PC-3 (cell line): Measurements from ENCODE around the gene PGAM2. TPM values are rescaled to one million over a fixed set of nuclear protein-coding genes. Genes with fewer than 3 reads are reported as not detected.

ENCODE experiments used
- ATAC-seq: fragments of 200-7000 bp; cut with Tn5 transposase; 2 replicates; pipeline ENCODE4 v1.9.1; 2020; ENCODE audit warnings: mild to moderate bottlenecking, moderate library complexity
- BruUV-seq: library from RNA; stranded (reverse); fragments of 400-500 nt; replicated peaks from 2 replicates; lab custom pipeline; 2021; lab: Mats Ljungman, UMichigan
- CTCF ChIA-PET: fragments of 300-600 bp; sonication (Branson Sonifier 250); formaldehyde crosslinking; loops from one replicate; lab custom pipeline; 2022; ENCODE audit warnings: antibody characterized with exemption; lab: Charles Lee
- POLR2A ChIA-PET: fragments of 300-600 bp; sonication (Branson Sonifier 250); formaldehyde crosslinking; loops from one replicate; lab custom pipeline; 2022; ENCODE audit warnings: antibody characterized with exemption; ENCODE audit not compliant: unreplicated experiment; lab: Charles Lee
- DNase-seq: peaks from one replicate; pipeline ENCODE4 v3.0.0-alpha.2; 2015
- H2AFZ ChIP-seq: fragments of 300-600 bp; sonication (generic); 2 replicates; pipeline ENCODE4 v1.6.0; 2016; ENCODE audit warnings: antibody characterized with exemption, low read length
- H3F3A ChIP-seq: fragments of 300-600 bp; sonication (generic); one replicate; pipeline ENCODE4 v1.6.0; 2017; ENCODE audit warnings: antibody characterized with exemption, low read length, control low read depth, mild to moderate bottlenecking; ENCODE audit not compliant: unreplicated experiment
- H3K27ac ChIP-seq: fragments of 300-600 bp; sonication (generic); 2 replicates; pipeline ENCODE4 v1.5.1; 2016; ENCODE audit warnings: mild to moderate bottlenecking, low read length
- H3K27me3 ChIP-seq: fragments of 300-600 bp; sonication (generic); 2 replicates; pipeline ENCODE4 v1.6.1; 2016; ENCODE audit warnings: low read length, mixed read lengths
- H3K36me3 ChIP-seq: fragments of 300-600 bp; sonication (generic); 2 replicates; pipeline ENCODE4 v1.6.1; 2016; ENCODE audit warnings: low read depth, mixed run types, low read length, mixed read lengths
- H3K4me1 ChIP-seq: fragments of 300-600 bp; sonication (generic); 2 replicates; pipeline ENCODE4 v1.5.1; 2016; ENCODE audit warnings: low read length; ENCODE audit not compliant: insufficient read depth
- H3K4me2 ChIP-seq: fragments of 300-600 bp; sonication (generic); 2 replicates; pipeline ENCODE4 v1.6.0; 2016; ENCODE audit warnings: low read length
- H3K4me3 ChIP-seq: fragments of 300-600 bp; sonication (generic); 2 replicates; pipeline ENCODE4 v1.5.1; 2016; ENCODE audit warnings: mild to moderate bottlenecking, low read length, mixed read lengths
- H3K79me2 ChIP-seq: fragments of 300-600 bp; sonication (generic); 2 replicates; pipeline ENCODE4 v1.6.1; 2017; ENCODE audit warnings: low read length, mixed read lengths
- H3K9ac ChIP-seq: fragments of 300-600 bp; sonication (generic); 2 replicates; pipeline ENCODE4 v1.6.0; 2016; ENCODE audit warnings: mild to moderate bottlenecking, low read length
- H3K9me2 ChIP-seq: fragments of 300-600 bp; sonication (generic); replicated peaks from 2 replicates; pipeline ENCODE4 v1.6.1; 2016; ENCODE audit warnings: mixed run types, low read length, mixed read lengths
- H3K9me3 ChIP-seq: fragments of 300-600 bp; sonication (generic); 2 replicates; pipeline ENCODE4 v1.6.1; 2016; ENCODE audit warnings: low read length, mixed read lengths
- H4K20me1 ChIP-seq: fragments of 300-600 bp; sonication (generic); 2 replicates; pipeline ENCODE4 v1.6.1; 2016; ENCODE audit warnings: low read length, mixed read lengths
- CTCF ChIP-seq: fragments of 300-600 bp; sonication (generic); conservative IDR thresholded peaks from 2 replicates; pipeline ENCODE4 v1.5.1; 2017; ENCODE audit warnings: antibody characterized with exemption, low read depth, mild to moderate bottlenecking, low read length
- EZH2 ChIP-seq: fragments of 300-600 bp; sonication (generic); IDR thresholded peaks from one replicate; pipeline ENCODE4 v1.6.1; 2017; ENCODE audit warnings: antibody characterized with exemption, mild to moderate bottlenecking, low read length; ENCODE audit not compliant: unreplicated experiment
- EZH2phosphoT487 ChIP-seq: fragments of 300-600 bp; sonication (generic); IDR thresholded peaks from 2 replicates; pipeline ENCODE4 v1.6.1; 2018; ENCODE audit warnings: mild to moderate bottlenecking, antibody characterized with exemption, low read length, borderline replicate concordance
- intact Hi-C: fragments of 100-400 bp; cut with micrococcal nuclease; formaldehyde crosslinking; loops from 2 replicates; pipeline ENCODE4 v1.9.0; 2023
- total RNA-seq: library from RNA; depleted of rRNA; stranded (reverse); fragments of >200 nt; gene quantifications from 2 replicates; pipeline ENCODE4 v1.2.3, GENCODE V29; 2014

PGAM2 gene
- total RNA-seq, 1 experiment from 2014 or later, result 0.95 TPM

GRCh38 chr7:44112997-44113763 is 47.8 kb upstream of the PGAM2 start:
- H3K9me3 ChIP-seq, result no peaks in the 10 kb centered on the region
- no peaks in the 10 kb centered on the region for H4K20me1 ChIP-seq
- ChIA-PET POLR2A (no interaction called here), CTCF (interaction anchor here (0.6 kb wide), 1 partner anchor 71 kb away, joined by 3 read pairs; no protein-coding TSS in a partner anchor)
- no peak overlapping the region for H2AFZ ChIP-seq
- H3K36me3 ChIP-seq, result peaks cover 10% of the 10 kb centered on the region
- no peak overlapping the region for H3K4me2 ChIP-seq
- DNase-seq (no peak), ATAC-seq (no peak)
- no peaks in the 10 kb centered on the region for H3F3A ChIP-seq
- TF ChIP-seq EZH2 (no peak), EZH2phosphoT487 (no peak), CTCF (no peak)
- no peak overlapping the region for H3K4me3 ChIP-seq
- BruUV-seq, result no TSS peak
- H3K27ac ChIP-seq, result no peak overlapping the region
- no peak overlapping the region for H3K9ac ChIP-seq
- intact Hi-C loops, result no loop called here
- H3K9me2 ChIP-seq, result no peaks in the 10 kb centered on the region
- H3K4me1 ChIP-seq, result no peaks in the 10 kb centered on the region
- H3K79me2 ChIP-seq, result no peaks in the 10 kb centered on the region
- H3K27me3 ChIP-seq, result no peaks in the 10 kb centered on the region

GRCh38 chr7:44112231-44112996 is 47.0 kb upstream of the PGAM2 start:
- CTCF ChIA-PET, result interaction anchor here (0.6 kb wide), 1 partner anchor 72 kb away, joined by 3 read pairs; no protein-coding TSS in a partner anchor

More at GRCh38 chr7:44112231-44112996, 47.0 kb upstream of the PGAM2 start:
- Histone ChIP-seq H3K4me2 (no peak overlapping the region), H3F3A (no peaks in the 10 kb centered on the region), H4K20me1 (no peaks in the 10 kb centered on the region), H3K27me3 (no peaks in the 10 kb centered on the region), H3K9me3 (no peaks in the 10 kb centered on the region), H3K9ac (no peak overlapping the region), H3K79me2 (no peaks in the 10 kb centered on the region), H3K4me3 (no peak overlapping the region), H3K27ac (no peak overlapping the region), H2AFZ (no peak overlapping the region), H3K4me1 (no peaks in the 10 kb centered on the region), H3K36me3 (peaks cover 4% of the 10 kb centered on the region), H3K9me2 (no peaks in the 10 kb centered on the region)
- BruUV-seq, result no TSS peak
- TF ChIP-seq CTCF, result no peak
- no peak for TF ChIP-seq EZH2phosphoT487
- no peak for TF ChIP-seq EZH2
- ATAC-seq, result no peak
- DNase-seq, result no peak
- POLR2A ChIA-PET, result no interaction called here
- intact Hi-C loops, result no loop called here
